ENCODE results near the gene OSBPL2.

The OSBPL2 gene

DNA sequence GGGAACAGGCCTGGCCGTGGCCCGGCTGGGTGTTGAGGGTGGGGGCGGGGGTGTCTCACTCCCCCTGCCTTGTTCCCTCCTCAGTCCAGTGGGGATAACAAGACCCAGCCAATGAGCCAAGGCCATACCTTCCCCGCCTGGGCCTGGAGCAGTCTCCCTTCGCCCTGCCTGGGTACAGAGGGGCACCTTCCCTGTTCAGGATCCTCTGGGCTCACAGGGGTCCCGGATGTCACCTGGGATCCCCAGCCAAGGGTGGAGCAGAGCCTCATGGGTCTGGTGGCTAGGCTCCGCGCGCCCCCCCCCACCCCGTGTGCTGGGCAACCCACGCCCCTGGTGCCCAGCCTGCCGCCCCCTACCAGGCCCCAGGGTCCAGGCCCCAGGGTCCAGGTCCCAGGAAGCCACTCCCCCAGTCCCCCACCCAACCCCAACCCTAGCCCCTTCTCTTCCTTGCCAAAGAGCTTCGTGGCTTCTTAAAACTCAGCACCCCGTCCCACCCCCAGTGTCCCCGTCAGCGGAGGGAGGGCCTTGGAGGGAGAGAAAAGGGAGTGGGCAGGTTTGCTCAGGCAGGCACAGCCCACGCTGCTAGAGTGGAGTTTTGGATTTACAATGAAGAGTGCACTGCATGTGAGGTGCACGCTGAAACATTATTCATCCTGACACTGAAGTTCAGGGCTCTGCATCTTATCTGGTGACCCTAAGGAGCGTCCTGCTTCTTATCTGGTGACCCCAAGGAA lies 30.1 kb upstream of the OSBPL2 start:
- no peak for FAIRE-seq
- no peak for DNase-seq (ENCODE audit: insufficient read length, low spot score)
- TF ChIP-seq CTCF (IDR thresholded peaks at IDR 0.05; ENCODE audit: insufficient read depth, missing control alignments) = no peak

- FAIRE-seq (no peak), DNase-seq (ENCODE audit: insufficient read length, low spot score) (no peak)
- TF ChIP-seq CTCF (IDR thresholded peaks at IDR 0.05; ENCODE audit: insufficient read depth, missing control alignments) = no peak
These were observed 29.2 kb upstream of the OSBPL2 start for GRCh38 chr20:62208795-62209755.

GRCh38 chr20:62209850-62210495 lies 28.3 kb upstream of the OSBPL2 start:
- no peak for TF ChIP-seq CTCF (IDR thresholded peaks at IDR 0.05; ENCODE audit: insufficient read depth, missing control alignments)
- DNase-seq (ENCODE audit: insufficient read length, low spot score) = no peak
- FAIRE-seq = no peak

DNA sequence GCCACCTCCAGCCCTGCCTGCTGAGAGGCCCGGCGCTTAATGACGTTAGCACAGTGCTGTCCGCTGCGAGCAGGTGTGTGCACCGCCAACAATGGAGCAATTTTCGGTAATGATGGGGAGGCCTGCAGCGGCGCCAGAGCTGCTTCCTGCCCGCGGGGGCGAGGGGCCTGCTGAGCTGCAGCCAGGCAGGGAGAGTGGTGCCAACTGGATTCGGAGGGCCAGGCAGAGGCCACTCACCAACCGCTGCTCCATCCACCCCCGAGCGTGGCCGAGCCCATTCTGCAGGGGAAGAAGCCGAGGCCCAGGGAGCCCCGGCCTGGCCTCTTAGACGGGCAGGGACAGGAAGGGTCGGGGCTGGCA lies 27.8 kb upstream of the OSBPL2 start:
- FAIRE-seq (no peak), DNase-seq (ENCODE audit: insufficient read length, low spot score) (no peak)
- TF ChIP-seq CTCF (IDR thresholded peaks at IDR 0.05; ENCODE audit: insufficient read depth, missing control alignments) = no peak

- no peak for DNase-seq (ENCODE audit: insufficient read length, low spot score)
- no peak for FAIRE-seq
- TF ChIP-seq CTCF (IDR thresholded peaks at IDR 0.05; ENCODE audit: insufficient read depth, missing control alignments) = no peak
These were observed 27.1 kb upstream of the OSBPL2 start for GRCh38 chr20:62211216-62211615.

- FAIRE-seq = no peak
- TF ChIP-seq CTCF (IDR thresholded peaks at IDR 0.05; ENCODE audit: insufficient read depth, missing control alignments) = no peak
- no peak for DNase-seq (ENCODE audit: insufficient read length, low spot score)
These were observed 26.5 kb upstream of the OSBPL2 start for GRCh38 chr20:62211769-62212288.
